IMR-90 (cell line): ENCODE results near the gene FUT8. TPM values are rescaled to one million over a fixed set of nuclear protein-coding genes. Genes with fewer than 3 reads are reported as not detected.

Source experiments
- ATAC-seq: fragments of 200-7000 bp; cut with Tn5 transposase; 2 replicates; pipeline ENCODE4 v1.9.1; 2020; ENCODE audit warnings: low read depth, mild to moderate bottlenecking, moderate library complexity
- BruUV-seq: library from RNA; stranded (reverse); fragments of 400-500 nt; replicated peaks from 2 replicates; lab custom pipeline; 2021; lab: Mats Ljungman, UMichigan
- CTCF ChIA-PET: fragments of 300-600 bp; formaldehyde crosslinking; extraction: SDS; loops from one replicate; lab custom pipeline; 2021; ENCODE audit warnings: antibody characterized with exemption; lab: Yijun Ruan, JAX
- POLR2A ChIA-PET: fragments of 300-600 bp; sonication (Branson Sonifier 250); formaldehyde crosslinking; loops from one replicate; lab custom pipeline; 2022; ENCODE audit warnings: antibody characterized with exemption; ENCODE audit not compliant: unreplicated experiment; lab: Charles Lee
- DNase-seq: peaks from one replicate; pipeline ENCODE4 v3.0.0; 2013
- H2AFZ ChIP-seq: replicated peaks from 2 replicates; pipeline ENCODE3; 2013; ENCODE audit warnings: low read length, mild to moderate bottlenecking; ENCODE audit not compliant: poor library complexity
- H2AK5ac ChIP-seq: 2 replicates; pipeline ENCODE4 v1.6.1; 2013; ENCODE audit warnings: low read depth, low read length, inconsistent platforms
- H2AK9ac ChIP-seq: replicated peaks from 2 replicates; pipeline ENCODE3; 2013; ENCODE audit warnings: mild to moderate bottlenecking, low read depth, low read length, moderate library complexity; ENCODE audit not compliant: poor library complexity
- H2BK120ac ChIP-seq: 2 replicates; pipeline ENCODE4 v1.6.1; 2013; ENCODE audit warnings: low read depth, low read length, inconsistent platforms
- H2BK15ac ChIP-seq: 3 replicates; pipeline ENCODE4 v1.6.1; 2013; ENCODE audit warnings: low read depth, low read length, inconsistent platforms
- H2BK20ac ChIP-seq: 2 replicates; pipeline ENCODE4 v1.6.1; 2013; ENCODE audit warnings: low read depth, mild to moderate bottlenecking, inconsistent platforms, low read length, moderate library complexity
- H2BK5ac ChIP-seq: 2 replicates; pipeline ENCODE4 v1.6.1; 2013; ENCODE audit warnings: mild to moderate bottlenecking, low read depth, low read length, inconsistent platforms; ENCODE audit not compliant: poor library complexity, severe bottlenecking
- H3K14ac ChIP-seq: replicated peaks from 2 replicates; pipeline ENCODE4 v1.6.1; 2013; ENCODE audit warnings: low read depth, low read length, inconsistent platforms
- H3K18ac ChIP-seq: 2 replicates; pipeline ENCODE4 v1.6.1; 2013; ENCODE audit warnings: low read depth, low read length, control low read depth
- H3K23ac ChIP-seq: 2 replicates; pipeline ENCODE4 v1.6.1; 2013; ENCODE audit warnings: low read depth, low read length, inconsistent platforms
- H3K27ac ChIP-seq: 2 replicates; pipeline ENCODE4 v1.5.1; 2013; ENCODE audit warnings: mild to moderate bottlenecking, control low read depth, low read length; ENCODE audit not compliant: insufficient read depth
- H3K27me3 ChIP-seq: 2 replicates; pipeline ENCODE4 v1.6.1; 2013; ENCODE audit warnings: low read length; ENCODE audit not compliant: control insufficient read depth, insufficient read depth
- H3K36me3 ChIP-seq: 2 replicates; pipeline ENCODE4 v1.6.1; 2013; ENCODE audit warnings: low read length, mixed read lengths; ENCODE audit not compliant: control insufficient read depth, insufficient read depth
- H3K4ac ChIP-seq: 2 replicates; pipeline ENCODE4 v1.6.1; 2013; ENCODE audit warnings: low read depth, low read length, inconsistent platforms
- H3K4me1 ChIP-seq: 2 replicates; pipeline ENCODE4 v1.6.1; 2013; ENCODE audit warnings: low read length, mixed read lengths; ENCODE audit not compliant: control insufficient read depth, insufficient read depth
- H3K4me2 ChIP-seq: 2 replicates; pipeline ENCODE4 v1.6.1; 2013; ENCODE audit warnings: low read depth, mild to moderate bottlenecking, control low read depth, low read length, moderate library complexity
- H3K4me3 ChIP-seq: 2 replicates; pipeline ENCODE4 v1.5.1; 2013; ENCODE audit warnings: low read depth, mild to moderate bottlenecking, control low read depth, low read length, moderate library complexity; ENCODE audit not compliant: insufficient read depth
- H3K56ac ChIP-seq: 2 replicates; pipeline ENCODE4 v1.6.1; 2013; ENCODE audit warnings: low read length, inconsistent platforms; ENCODE audit not compliant: insufficient read depth; ENCODE audit errors: extremely low read depth
- H3K79me1 ChIP-seq, 2 experiments: 2 replicates each; pipeline ENCODE4 v1.6.1; 2013; ENCODE audit warnings: low read length in 2 of 2, inconsistent platforms in 1 of 2, low read depth in 1 of 2
- H3K9ac ChIP-seq: 2 replicates; pipeline ENCODE4 v1.6.1; 2013; ENCODE audit warnings: low read depth, low read length, control low read depth
- H3K9me1 ChIP-seq: 2 replicates; pipeline ENCODE4 v1.6.1; 2013; ENCODE audit warnings: low read length, inconsistent platforms; ENCODE audit not compliant: insufficient read depth
- H3K9me3 ChIP-seq: 2 replicates; pipeline ENCODE4 v1.6.1; 2013; ENCODE audit warnings: low read length; ENCODE audit not compliant: control insufficient read depth, insufficient read depth
- H4K20me1 ChIP-seq: 2 replicates; pipeline ENCODE4 v1.6.1; 2013; ENCODE audit warnings: low read length, inconsistent platforms; ENCODE audit not compliant: insufficient read depth
- H4K5ac ChIP-seq: 2 replicates; pipeline ENCODE4 v1.6.1; 2013; ENCODE audit warnings: mild to moderate bottlenecking, low read depth, low read length, control low read depth
- H4K8ac ChIP-seq, 2 experiments: 2 replicates each; pipeline ENCODE4 v1.6.1; 2013; ENCODE audit warnings: low read depth in 2 of 2, low read length in 2 of 2, control low read depth in 1 of 2, inconsistent platforms in 1 of 2
- H4K91ac ChIP-seq: 2 replicates; pipeline ENCODE4 v1.6.1; 2013; ENCODE audit warnings: low read depth, low read length, inconsistent platforms; ENCODE audit not compliant: insufficient read depth
- BHLHE40 ChIP-seq: fragments of 150-350 bp; IDR thresholded peaks from 2 replicates; pipeline ENCODE4 v1.6.1; 2016; ENCODE audit warnings: mild to moderate bottlenecking, low read depth, low read length
- CEBPB ChIP-seq: IDR thresholded peaks from 2 replicates; pipeline ENCODE4 v1.6.1; 2012; ENCODE audit warnings: low read depth, low read length, improper control_type of control experiment
- CHD1 ChIP-seq: IDR thresholded peaks from 2 replicates; pipeline ENCODE4 v1.6.1; 2012; ENCODE audit warnings: low read depth, low read length, improper control_type of control experiment
- CTCF ChIP-seq: conservative IDR thresholded peaks from 2 replicates; pipeline ENCODE4 v1.5.1; 2012; ENCODE audit warnings: mild to moderate bottlenecking, low read depth, low read length, improper control_type of control experiment
- ELK1 ChIP-seq: fragments of 150-350 bp; IDR thresholded peaks from 2 replicates; pipeline ENCODE4 v1.6.1; 2016; ENCODE audit warnings: low read depth, mild to moderate bottlenecking, low read length, moderate library complexity, borderline replicate concordance
- FOS ChIP-seq: fragments of 150-350 bp; IDR thresholded peaks from 2 replicates; pipeline ENCODE4 v1.6.1; 2016; ENCODE audit warnings: low read depth, low read length
- MAFK ChIP-seq: IDR thresholded peaks from 2 replicates; pipeline ENCODE4 v1.6.1; 2012; ENCODE audit warnings: low read depth, low read length, improper control_type of control experiment
- MAZ ChIP-seq: IDR thresholded peaks from 2 replicates; pipeline ENCODE4 v1.6.1; 2012; ENCODE audit warnings: low read depth, mild to moderate bottlenecking, low read length, improper control_type of control experiment, moderate library complexity, borderline replicate concordance
- MXI1 ChIP-seq: IDR thresholded peaks from 2 replicates; pipeline ENCODE4 v1.6.1; 2012; ENCODE audit warnings: low read depth, mild to moderate bottlenecking, low read length, moderate library complexity, borderline replicate concordance
- NFE2L2 ChIP-seq: fragments of 150-350 bp; IDR thresholded peaks from 2 replicates; pipeline ENCODE4 v1.6.1; 2016; ENCODE audit warnings: low read depth, mild to moderate bottlenecking, low read length
- POLR2A ChIP-seq: IDR thresholded peaks from 2 replicates; pipeline ENCODE4 v1.6.1; 2012; ENCODE audit warnings: mild to moderate bottlenecking, low read depth, low read length
- RCOR1 ChIP-seq: IDR thresholded peaks from 2 replicates; pipeline ENCODE4 v1.6.1; 2012; ENCODE audit warnings: mild to moderate bottlenecking, low read length, improper control_type of control experiment; ENCODE audit not compliant: insufficient replicate concordance
- RFX5 ChIP-seq: IDR thresholded peaks from 2 replicates; pipeline ENCODE4 v1.8.0; 2012; ENCODE audit warnings: low read depth, mild to moderate bottlenecking, low read length, moderate library complexity
- SMC3 ChIP-seq: fragments of 150-350 bp; IDR thresholded peaks from 2 replicates; pipeline ENCODE4 v1.6.1; 2016; ENCODE audit warnings: low read depth, mild to moderate bottlenecking, antibody characterized with exemption, low read length, moderate library complexity
- USF2 ChIP-seq: fragments of 150-350 bp; IDR thresholded peaks from 2 replicates; pipeline ENCODE4 v1.6.1; 2017; ENCODE audit warnings: mild to moderate bottlenecking, antibody characterized with exemption, low read length, low read depth
- dilution Hi-C: fragments of 300-500 bp; cut with HindIII; formaldehyde crosslinking; loops from one replicate; pipeline ENCODE4 v1.14.3; 2018; ENCODE audit warnings: low sequenced_read_pairs; ENCODE audit not compliant: unreplicated experiment
- in situ Hi-C: fragments of 300-500 bp; cut with MboI; formaldehyde crosslinking; loops from 3 replicates; pipeline ENCODE4 v1.14.3; 2019; ENCODE audit warnings: low sequenced_read_pairs, inconsistent platforms, mixed read lengths
- intact Hi-C: fragments of 100-400 bp; cut with micrococcal nuclease; formaldehyde crosslinking; loops from 2 replicates; pipeline ENCODE4 v1.10.0; 2022
- polyA plus RNA-seq, 3 experiments: library from polyadenylated mRNA; depleted of rRNA; stranded (reverse); fragments of >200 nt; gene quantifications; 2 replicates each; pipeline ENCODE4 v1.2.3, GENCODE V29; 2012; ENCODE audit warnings: low replicate concordance in 1 of 3
- total RNA-seq: library from RNA; depleted of rRNA; stranded (reverse); fragments of >200 nt; gene quantifications from 2 replicates; pipeline ENCODE4 v1.2.3, GENCODE V29; 2012

FUT8 gene
- total and polyA plus RNA-seq, 2 of the 4 experiments (the other 2 are of a cell fraction), result 15.6 to 72.9 TPM

- ChIA-PET CTCF (interaction anchor here (0.6 kb wide), 1 partner anchor 29 kb away, joined by 3 read pairs; no protein-coding TSS in a partner anchor), POLR2A (no interaction called here)
- TF ChIP-seq MAFK (no peak), MXI1 (no peak), BHLHE40 (no peak), SMC3 (no peak), ELK1 (no peak), CEBPB (no peak), POLR2A (no peak), CTCF (no peak), FOS (no peak), RCOR1 (no peak), CHD1 (no peak), MAZ (no peak), RFX5 (no peak), NFE2L2 (no peak), USF2 (no peak)
- no peak overlapping the region for H3K18ac ChIP-seq
- H4K8ac ChIP-seq, result no peak overlapping the region
- BruUV-seq, result no TSS peak
- H2AK9ac ChIP-seq, result no peak overlapping the region
- no peak overlapping the region for H2AFZ ChIP-seq
- H4K20me1 ChIP-seq, result peaks cover 4% of the 10 kb centered on the region; the same call in 1 of the 2 replicates
- H3K36me3 ChIP-seq, result no peaks in the 10 kb centered on the region
- dilution Hi-C loops (no loop called here), in situ Hi-C loops (loop anchor here (25.0 kb wide), 1 partner anchor 444 kb away; no protein-coding TSS in a partner anchor), intact Hi-C loops (loop anchor here (10.0 kb wide), 1 partner anchor 348 kb away; no protein-coding TSS in a partner anchor)
- H3K4me2 ChIP-seq, result no peak overlapping the region
- no peak overlapping the region for H2BK20ac ChIP-seq
- ATAC-seq, result no peak
- no peak overlapping the region for H3K4ac ChIP-seq
- no peak overlapping the region for H4K91ac ChIP-seq
- H3K14ac ChIP-seq, result no peak overlapping the region
- H3K56ac ChIP-seq, result no peak overlapping the region
- no peak overlapping the region for H3K23ac ChIP-seq
- H2BK120ac ChIP-seq, result no peak overlapping the region
- no peak overlapping the region for H4K5ac ChIP-seq
- no peak overlapping the region for H2BK5ac ChIP-seq
- no peak overlapping the region for H3K4me3 ChIP-seq
- H3K9me1 ChIP-seq, result no peaks in the 10 kb centered on the region
- no peaks in the 10 kb centered on the region for H3K4me1 ChIP-seq
- H3K79me1 ChIP-seq, result peaks cover 0 to 3% of the 10 kb centered on the region in 2 experiments; a peak in 2 of 4 replicates
- no peak for DNase-seq
- no peak overlapping the region for H3K9ac ChIP-seq
- H2AK5ac ChIP-seq, result no peak overlapping the region
- no peaks in the 10 kb centered on the region for H3K9me3 ChIP-seq
- no peak overlapping the region for H3K27ac ChIP-seq
- H2BK15ac ChIP-seq, result no peak overlapping the region
- H3K27me3 ChIP-seq, result no peaks in the 10 kb centered on the region
These were observed 193.9 kb downstream of the FUT8 start for GRCh38 chr14:65606460-65606859.
